WTC11 (cell line): ENCODE data around the gene RAPGEF1.
"Not testable (repeated sequence)": the region's sequence is repeated elsewhere in the genome, so short reads cannot be mapped to it uniquely, and the experiment has no call there.

Source experiments
- CBFB ChIP-seq: sonication (generic); formaldehyde crosslinking; IDR thresholded peaks from 2 replicates; pipeline ENCODE4 v1.8.1; 2022; ENCODE audit warnings: mild to moderate bottlenecking, low read depth, missing genetic modification reagents
- CTCF ChIP-seq: fragments of 200-600 bp; IDR thresholded peaks from 2 replicates; pipeline ENCODE4 v1.8.0; 2022; ENCODE audit warnings: antibody characterized with exemption
- E2F1 ChIP-seq: sonication (generic); formaldehyde crosslinking; IDR thresholded peaks from 2 replicates; pipeline ENCODE4 v1.8.0; 2022; ENCODE audit warnings: mild to moderate bottlenecking, missing genetic modification reagents
- ESRRA ChIP-seq: sonication (generic); formaldehyde crosslinking; IDR thresholded peaks from 2 replicates; pipeline ENCODE4 v1.8.1; 2022; ENCODE audit warnings: mild to moderate bottlenecking, missing genetic modification reagents, borderline replicate concordance
- FOXP4 ChIP-seq: sonication (generic); formaldehyde crosslinking; IDR thresholded peaks from 2 replicates; pipeline ENCODE4 v1.8.0; 2022; ENCODE audit warnings: mild to moderate bottlenecking, missing genetic modification reagents
- IRF1 ChIP-seq: sonication (generic); formaldehyde crosslinking; IDR thresholded peaks from 2 replicates; pipeline ENCODE4 v1.8.0; 2023; ENCODE audit warnings: missing genetic modification reagents
- MAX ChIP-seq: sonication (generic); formaldehyde crosslinking; IDR thresholded peaks from 2 replicates; pipeline ENCODE4 v1.8.0; 2022; ENCODE audit warnings: mild to moderate bottlenecking, missing genetic modification reagents
- NR2C2 ChIP-seq: sonication (generic); formaldehyde crosslinking; IDR thresholded peaks from 2 replicates; pipeline ENCODE4 v1.8.0; 2022; ENCODE audit warnings: mild to moderate bottlenecking, missing genetic modification reagents
- PREB ChIP-seq: sonication (generic); formaldehyde crosslinking; IDR thresholded peaks from 2 replicates; pipeline ENCODE4 v1.8.1; 2022; ENCODE audit warnings: mild to moderate bottlenecking, missing genetic modification reagents, moderate library complexity, borderline replicate concordance
- SP1 ChIP-seq: sonication (generic); formaldehyde crosslinking; conservative IDR thresholded peaks from 2 replicates; pipeline ENCODE4 v1.8.1; 2022; ENCODE audit warnings: missing genetic modification reagents
- USF2 ChIP-seq: sonication (generic); formaldehyde crosslinking; IDR thresholded peaks from 2 replicates; pipeline ENCODE4 v1.8.1; 2023; ENCODE audit warnings: mild to moderate bottlenecking, missing genetic modification reagents, moderate library complexity
- ZNF121 ChIP-seq: sonication (generic); formaldehyde crosslinking; IDR thresholded peaks from 2 replicates; pipeline ENCODE4 v1.8.0; 2023; ENCODE audit warnings: missing genetic modification reagents

GRCh38 chr9:131654369-131654768, 85.5 kb downstream of the RAPGEF1 start:
- TF ChIP-seq CTCF; FOXP4 (CRISPR knock-in tag); SP1; IRF1 (CRISPR knock-in tag); NR2C2 (CRISPR knock-in tag); CBFB (CRISPR knock-in tag); USF2 (CRISPR knock-in tag); PREB; MAX; ESRRA (CRISPR knock-in tag); E2F1: not testable (repeated sequence)
- TF ChIP-seq ZNF121 (CRISPR knock-in tag): peak; percentile 85
